HG03108 (cell line): Measurements from ENCODE around the gene RBCK1.
"Not testable (repeated sequence)": the region's sequence is repeated elsewhere in the genome, so short reads cannot be mapped to it uniquely, and the experiment has no call there.

Experiments used
- ATAC-seq: cut with Tn5 transposase; IDR thresholded peaks from one replicate; pipeline ENCODE4 v1.9.1; 2021; ENCODE audit warnings: moderate library complexity; ENCODE audit not compliant: unreplicated experiment

RBCK1 gene

DNA sequence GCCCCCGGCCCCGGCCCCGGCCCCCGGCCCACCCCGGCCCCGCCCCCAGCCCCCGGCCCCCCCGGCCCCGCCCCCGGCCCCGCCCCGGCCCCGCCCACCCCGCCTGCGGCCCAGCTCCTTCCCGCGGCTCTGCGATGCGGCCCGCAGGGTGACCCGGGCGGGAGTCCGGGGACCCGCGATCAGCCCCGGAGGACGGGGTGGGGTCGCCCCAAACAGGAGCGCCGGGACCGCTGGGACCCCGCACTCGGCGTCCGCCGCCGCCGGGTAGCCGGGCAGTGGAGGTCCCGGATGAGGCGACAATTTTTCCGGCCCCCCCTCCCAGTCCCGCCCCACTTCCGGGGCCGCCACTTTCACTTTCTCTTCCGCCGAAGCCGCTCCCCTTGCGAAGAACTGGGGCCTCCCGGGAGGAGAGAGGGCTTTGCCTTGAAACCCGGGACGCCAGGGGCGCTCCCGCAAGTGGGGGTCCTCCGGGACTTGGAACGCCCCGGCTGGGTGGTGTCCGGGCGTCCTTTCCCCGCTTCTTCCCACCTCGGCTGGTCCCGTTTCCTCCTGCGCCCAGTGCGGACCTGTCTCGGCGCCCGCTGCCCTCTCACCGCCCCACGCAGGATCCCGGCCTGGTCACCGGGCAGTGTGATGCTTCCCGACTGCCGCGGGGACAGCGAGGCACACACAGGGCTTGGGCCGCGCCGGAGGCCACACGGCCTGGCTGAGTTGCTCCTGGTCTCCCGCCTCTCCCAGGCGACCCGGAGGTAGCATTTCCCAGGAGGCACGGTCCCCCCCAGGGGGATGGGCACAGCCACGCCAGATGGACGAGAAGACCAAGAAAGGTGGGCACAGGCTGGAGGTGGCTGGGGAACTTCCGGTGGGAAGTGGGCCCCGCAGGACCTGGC, at the start of gene RBCK1:
Gene RBCK1 (plus strand): TSS at position 347 of the 890 bp plus-strand sequence. CDS start 459 bp downstream, at position 806.
- ATAC-seq = peak; percentile 56

GRCh38 chr20:358891-359555, 49.1 kb upstream of the RBCK1 start:
- no peak for ATAC-seq

GRCh38 chr20:361561-361960, 46.5 kb upstream of the RBCK1 start:
- ATAC-seq = no peak

- no peak for ATAC-seq
Measured at GRCh38 chr20:362271-363254, 45.5 kb upstream of the RBCK1 start.

- ATAC-seq = no peak
Measured at GRCh38 chr20:363319-364078, 44.6 kb upstream of the RBCK1 start.

- ATAC-seq = no peak
Measured at GRCh38 chr20:364905-365794, 42.9 kb upstream of the RBCK1 start.

DNA sequence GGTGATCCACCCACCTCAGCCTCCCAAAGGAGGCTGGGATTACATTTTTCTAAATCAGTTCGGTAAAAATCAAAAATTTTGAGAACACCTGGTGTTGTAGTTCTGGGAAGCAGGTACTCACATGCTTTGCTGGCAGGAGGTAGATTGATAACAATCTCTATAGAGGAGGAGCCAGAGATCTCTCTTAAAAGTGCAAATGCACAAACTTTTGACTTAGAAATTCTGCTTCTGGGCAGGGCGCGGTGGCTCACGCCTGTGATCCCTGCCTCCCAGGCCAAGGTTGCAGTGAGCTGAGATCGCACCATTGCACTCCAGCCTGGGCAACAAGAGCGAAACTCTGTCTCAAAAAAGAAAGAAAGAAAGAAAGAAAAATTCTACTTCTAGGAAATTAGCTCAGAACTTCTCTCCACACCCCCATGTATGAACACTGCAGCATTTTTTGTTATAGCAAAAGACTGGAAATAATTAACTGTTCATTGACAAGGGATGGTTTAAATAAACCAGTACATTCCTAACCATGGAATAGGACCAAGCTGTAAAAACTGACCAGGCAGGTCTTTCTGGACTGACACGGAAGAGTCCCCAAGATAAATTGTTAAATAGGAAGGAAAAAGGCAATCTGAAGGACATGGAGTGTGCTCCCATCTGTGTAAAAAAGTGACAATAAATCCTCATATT, 41.9 kb upstream of the RBCK1 start:
- no peak for ATAC-seq

GRCh38 chr20:366719-367485, 41.2 kb upstream of the RBCK1 start:
- no peak for ATAC-seq

- ATAC-seq = no peak
Measured at GRCh38 chr20:367486-367887, 40.6 kb upstream of the RBCK1 start.

- ATAC-seq = no peak
Measured at GRCh38 chr20:368915-369314, 39.2 kb upstream of the RBCK1 start.

DNA sequence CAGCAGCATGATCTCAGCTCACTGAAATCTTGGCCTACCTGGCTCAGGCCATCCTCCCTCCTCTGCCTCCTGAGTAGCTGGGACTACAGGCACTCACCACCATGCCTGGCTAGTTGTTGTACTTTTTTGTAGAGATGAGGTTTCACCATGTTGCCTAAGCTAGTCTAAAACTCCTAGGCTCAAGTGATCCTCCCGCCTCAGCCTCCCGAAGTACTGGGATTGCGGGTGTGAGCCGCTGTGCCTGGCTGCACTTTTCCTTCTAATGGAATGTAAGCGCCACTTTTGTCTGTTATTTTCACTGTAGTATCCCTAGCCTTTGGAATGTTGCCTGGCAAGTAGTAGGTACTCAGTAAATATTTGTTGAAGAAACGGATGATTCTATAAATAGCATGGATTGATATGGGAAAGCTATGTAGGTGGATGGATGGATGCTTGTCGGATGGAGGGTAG, 37.9 kb upstream of the RBCK1 start:
- ATAC-seq = no peak

- ATAC-seq = no peak
Measured at GRCh38 chr20:370977-371754, 36.9 kb upstream of the RBCK1 start.

DNA sequence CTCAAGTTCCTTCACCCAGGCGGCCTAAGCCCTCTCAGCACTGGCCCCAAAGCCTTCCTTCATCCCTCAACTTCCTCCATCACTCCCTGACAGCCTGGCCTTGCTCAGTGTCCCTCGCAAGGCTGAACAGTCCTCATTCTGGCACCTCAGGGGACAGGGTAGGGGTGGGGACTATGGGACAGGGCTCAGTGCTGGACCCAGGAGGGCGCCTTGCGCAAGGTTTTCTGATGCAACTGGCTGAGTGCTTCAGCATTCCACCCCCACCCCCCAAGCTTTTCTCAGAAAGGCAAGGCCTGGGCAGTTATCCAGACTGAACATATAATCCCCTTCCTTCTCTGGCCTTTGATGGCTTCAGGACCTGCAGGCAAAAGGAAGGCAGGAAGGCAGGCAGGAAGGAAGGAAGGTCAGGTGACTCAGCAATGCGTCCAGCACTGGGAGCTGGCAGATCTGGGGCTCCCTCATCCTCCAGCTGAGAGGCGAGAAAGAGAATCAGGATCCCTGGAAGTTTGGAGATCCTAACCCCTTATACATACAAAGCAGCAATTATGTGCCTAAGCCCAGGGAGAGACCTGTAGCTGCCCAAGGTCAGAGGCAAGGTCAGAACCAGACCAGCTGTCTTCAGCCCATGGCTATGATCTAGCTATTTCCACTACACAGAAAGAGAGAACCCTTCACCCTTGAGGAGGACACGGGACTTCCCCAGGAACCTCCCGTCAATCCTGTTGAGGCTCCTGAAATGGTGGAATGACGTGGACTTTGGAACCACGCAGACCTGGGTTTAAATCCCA, 36.1 kb upstream of the RBCK1 start:
- no peak for ATAC-seq

- not testable (repeated sequence) for ATAC-seq
Measured at GRCh38 chr20:372543-373082, 35.5 kb upstream of the RBCK1 start.

DNA sequence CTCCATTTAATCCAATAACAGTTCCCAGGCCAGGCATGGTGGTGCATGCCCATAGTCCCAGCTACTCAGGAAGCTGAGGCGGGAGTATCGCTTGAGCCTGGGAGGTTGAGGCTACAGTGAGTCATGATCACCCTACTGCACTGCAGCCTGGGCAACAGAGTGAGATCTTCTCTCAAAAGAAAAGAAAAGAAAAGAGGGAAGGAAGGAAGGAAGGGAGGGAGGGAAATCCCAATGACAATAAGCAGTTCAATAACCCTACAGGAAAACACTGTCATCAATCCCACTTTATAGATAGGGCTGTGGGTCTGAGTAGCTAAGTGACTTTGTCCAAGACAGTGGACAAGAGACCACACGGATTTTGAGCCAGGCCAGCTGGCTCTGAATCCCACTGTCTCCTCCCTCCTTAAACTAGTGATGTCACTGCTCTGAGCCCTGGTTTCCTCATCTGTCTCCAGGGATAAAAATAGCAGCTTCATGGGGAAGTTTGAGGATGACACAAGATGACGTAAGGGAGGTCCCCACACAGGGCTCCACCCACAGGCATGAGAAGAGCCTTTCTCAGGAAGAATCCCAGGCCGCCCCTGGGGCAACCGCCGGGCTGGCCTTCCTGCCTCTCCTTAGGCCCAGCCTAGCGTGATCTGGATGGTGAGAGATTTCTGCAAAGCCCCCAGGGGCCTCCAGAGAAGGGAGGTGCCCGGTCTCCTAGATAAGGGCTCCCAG, 34.8 kb upstream of the RBCK1 start:
- ATAC-seq = no peak
